ENCODE measurements around the gene PRRG2.

The PRRG2 gene

DNA sequence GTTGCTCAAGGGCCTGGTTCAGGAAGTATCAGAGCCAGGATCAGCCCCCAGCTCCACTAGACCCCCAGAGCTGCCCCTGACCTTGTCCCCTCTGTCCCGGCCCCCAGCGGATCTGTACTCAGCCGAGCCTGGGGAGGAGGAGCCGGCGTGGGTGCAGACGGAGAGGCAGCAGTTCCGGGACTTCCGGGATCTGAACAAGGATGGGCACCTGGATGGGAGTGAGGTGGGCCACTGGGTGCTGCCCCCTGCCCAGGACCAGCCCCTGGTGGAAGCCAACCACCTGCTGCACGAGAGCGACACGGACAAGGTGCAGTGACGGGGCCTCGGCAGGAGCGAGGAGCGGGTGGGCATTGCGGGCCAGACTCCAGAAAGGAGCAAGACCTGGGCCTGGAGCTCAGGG lies 38.7 kb upstream of the PRRG2 start:
- no peak overlapping the region for H3K4me2 ChIP-seq (ENCODE audit: low read length)
- no peaks in the 10 kb centered on the region for H3F3A ChIP-seq (ENCODE audit: control insufficient read depth, insufficient read depth)
- H3K9me3 ChIP-seq (ENCODE audit: control insufficient read depth, insufficient read depth, low read length) = no peaks in the 10 kb centered on the region
- H3K4me1 ChIP-seq (ENCODE audit: control insufficient read depth, low read length) = peaks cover 11% of the 10 kb centered on the region
- H3K9me2 ChIP-seq (replicated peaks; ENCODE audit: control insufficient read depth, low read length) = no peaks in the 10 kb centered on the region
- no peaks in the 10 kb centered on the region for H3K27me3 ChIP-seq (ENCODE audit: control insufficient read depth, low read length)
- no peak overlapping the region for H3K27ac ChIP-seq (ENCODE audit: low read depth, low read length)
- no peak overlapping the region for H3K4me3 ChIP-seq (ENCODE audit: low read length)
- TF ChIP-seq EZH2phosphoT487 (IDR thresholded peaks at IDR 0.05; ENCODE audit: borderline replicate concordance, low read length) (no peak), CTCF (IDR thresholded peaks at IDR 0.05; ENCODE audit: low read depth, low read length, poor library complexity, severe bottlenecking) (no peak)
- no peaks in the 10 kb centered on the region for H3K36me3 ChIP-seq (ENCODE audit: control insufficient read depth, low read length)
- H3K79me2 ChIP-seq (ENCODE audit: control insufficient read depth, low read length) = no peaks in the 10 kb centered on the region
- no peaks in the 10 kb centered on the region for H4K20me1 ChIP-seq (ENCODE audit: control insufficient read depth, insufficient read depth, low read depth, low read length)

DNA sequence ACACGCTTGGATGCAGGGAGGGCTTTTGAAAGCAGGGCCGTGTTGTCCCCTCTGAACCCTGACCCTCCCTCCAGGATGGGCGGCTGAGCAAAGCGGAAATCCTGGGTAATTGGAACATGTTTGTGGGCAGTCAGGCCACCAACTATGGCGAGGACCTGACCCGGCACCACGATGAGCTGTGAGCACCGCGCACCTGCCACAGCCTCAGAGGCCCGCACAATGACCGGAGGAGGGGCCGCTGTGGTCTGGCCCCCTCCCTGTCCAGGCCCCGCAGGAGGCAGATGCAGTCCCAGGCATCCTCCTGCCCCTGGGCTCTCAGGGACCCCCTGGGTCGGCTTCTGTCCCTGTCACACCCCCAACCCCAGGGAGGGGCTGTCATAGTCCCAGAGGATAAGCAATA lies 38.1 kb upstream of the PRRG2 start:
- no peak for TF ChIP-seq CTCF (IDR thresholded peaks at IDR 0.05; ENCODE audit: low read depth, low read length, poor library complexity, severe bottlenecking)
- TF ChIP-seq EZH2phosphoT487 (IDR thresholded peaks at IDR 0.05; ENCODE audit: borderline replicate concordance, low read length) = no peak
- Histone ChIP-seq H3K4me2 (ENCODE audit: low read length) (no peak overlapping the region), H3K79me2 (ENCODE audit: control insufficient read depth, low read length) (no peaks in the 10 kb centered on the region), H3K27me3 (ENCODE audit: control insufficient read depth, low read length) (no peaks in the 10 kb centered on the region), H3K9me3 (ENCODE audit: control insufficient read depth, insufficient read depth, low read length) (no peaks in the 10 kb centered on the region), H3K9me2 (replicated peaks; ENCODE audit: control insufficient read depth, low read length) (no peaks in the 10 kb centered on the region), H3F3A (ENCODE audit: control insufficient read depth, insufficient read depth) (no peaks in the 10 kb centered on the region), H4K20me1 (ENCODE audit: control insufficient read depth, insufficient read depth, low read depth, low read length) (no peaks in the 10 kb centered on the region), H3K36me3 (ENCODE audit: control insufficient read depth, low read length) (no peaks in the 10 kb centered on the region), H3K4me1 (ENCODE audit: control insufficient read depth, low read length) (peaks cover 5% of the 10 kb centered on the region), H3K27ac (ENCODE audit: low read depth, low read length) (no peak overlapping the region), H3K4me3 (ENCODE audit: low read length) (no peak overlapping the region)

- Histone ChIP-seq H3K79me2 (ENCODE audit: control insufficient read depth, low read length) (no peaks in the 10 kb centered on the region), H3K4me3 (ENCODE audit: low read length) (no peak overlapping the region), H3F3A (ENCODE audit: control insufficient read depth, insufficient read depth) (no peaks in the 10 kb centered on the region), H3K9me3 (ENCODE audit: control insufficient read depth, insufficient read depth, low read length) (no peaks in the 10 kb centered on the region), H3K4me1 (ENCODE audit: control insufficient read depth, low read length) (no peaks in the 10 kb centered on the region), H3K27ac (ENCODE audit: low read depth, low read length) (no peak overlapping the region), H3K36me3 (ENCODE audit: control insufficient read depth, low read length) (no peaks in the 10 kb centered on the region), H3K27me3 (ENCODE audit: control insufficient read depth, low read length) (no peaks in the 10 kb centered on the region), H4K20me1 (ENCODE audit: control insufficient read depth, insufficient read depth, low read depth, low read length) (no peaks in the 10 kb centered on the region), H3K9me2 (replicated peaks; ENCODE audit: control insufficient read depth, low read length) (no peaks in the 10 kb centered on the region), H3K4me2 (ENCODE audit: low read length) (no peak overlapping the region)
- TF ChIP-seq EZH2phosphoT487 (IDR thresholded peaks at IDR 0.05; ENCODE audit: borderline replicate concordance, low read length) (no peak), CTCF (IDR thresholded peaks at IDR 0.05; ENCODE audit: low read depth, low read length, poor library complexity, severe bottlenecking) (no peak)
Measured at GRCh38 chr19:49544154-49544553, 37.0 kb upstream of the PRRG2 start.

Measured in DOHH2 (cell line).